A549 treated with Hydrocortisone at 1 μM for 4 hours (cell line): Measurements from ENCODE around the gene XRCC1. TPM values are rescaled to one million over a fixed set of nuclear protein-coding genes. Genes with fewer than 3 reads are reported as not detected.

Experiments
- total RNA-seq: library from RNA; stranded (reverse); fragments of 200-300 nt; extraction: Qiagen RNA extraction; gene quantifications from 5 replicates; pipeline ENCODE4 v1.2.3, GENCODE V29; 2022

Gene XRCC1, protein sequence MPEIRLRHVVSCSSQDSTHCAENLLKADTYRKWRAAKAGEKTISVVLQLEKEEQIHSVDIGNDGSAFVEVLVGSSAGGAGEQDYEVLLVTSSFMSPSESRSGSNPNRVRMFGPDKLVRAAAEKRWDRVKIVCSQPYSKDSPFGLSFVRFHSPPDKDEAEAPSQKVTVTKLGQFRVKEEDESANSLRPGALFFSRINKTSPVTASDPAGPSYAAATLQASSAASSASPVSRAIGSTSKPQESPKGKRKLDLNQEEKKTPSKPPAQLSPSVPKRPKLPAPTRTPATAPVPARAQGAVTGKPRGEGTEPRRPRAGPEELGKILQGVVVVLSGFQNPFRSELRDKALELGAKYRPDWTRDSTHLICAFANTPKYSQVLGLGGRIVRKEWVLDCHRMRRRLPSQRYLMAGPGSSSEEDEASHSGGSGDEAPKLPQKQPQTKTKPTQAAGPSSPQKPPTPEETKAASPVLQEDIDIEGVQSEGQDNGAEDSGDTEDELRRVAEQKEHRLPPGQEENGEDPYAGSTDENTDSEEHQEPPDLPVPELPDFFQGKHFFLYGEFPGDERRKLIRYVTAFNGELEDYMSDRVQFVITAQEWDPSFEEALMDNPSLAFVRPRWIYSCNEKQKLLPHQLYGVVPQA
- 25.4 to 29.3 TPM (median 28.2 TPM) in 5 replicates for total RNA-seq

DNA sequence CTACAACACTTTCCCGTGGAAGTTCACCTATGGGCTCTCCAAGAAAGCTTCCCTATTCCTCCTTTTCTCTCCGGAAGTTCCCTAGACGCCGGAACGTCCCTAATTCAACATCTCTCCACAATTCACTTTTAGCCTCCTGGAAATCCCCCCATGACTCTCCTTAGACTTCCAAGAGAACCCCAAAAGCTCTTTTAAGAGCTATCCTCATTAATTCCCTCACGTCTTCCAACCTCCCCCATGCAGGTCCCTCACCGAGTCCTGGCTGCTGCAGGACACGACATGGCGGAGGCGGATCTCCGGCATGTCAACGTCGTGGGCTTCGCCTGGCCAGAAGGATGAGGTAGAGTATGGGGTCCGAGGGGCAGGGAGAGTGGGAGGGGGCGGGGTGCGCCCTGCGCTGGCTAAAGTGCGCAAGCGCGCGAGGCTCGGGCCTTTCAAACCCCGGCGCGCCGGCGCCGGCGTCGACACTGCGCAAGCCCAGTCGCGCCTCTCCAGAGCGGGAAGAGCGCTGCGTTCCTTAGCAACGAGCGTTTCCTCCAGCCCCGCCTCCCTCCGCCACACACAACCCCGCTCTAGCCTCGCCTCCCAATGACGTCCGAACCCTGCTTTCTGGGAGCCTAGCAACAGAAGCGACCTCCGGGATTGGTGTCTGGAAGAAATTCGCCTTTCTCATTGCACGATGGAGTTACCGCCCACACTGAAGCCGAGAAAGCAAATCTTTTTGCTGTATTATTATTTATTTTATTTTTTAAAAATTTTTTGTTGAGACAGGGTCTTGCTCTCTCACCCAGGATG, at the start of gene XRCC1, which contains the start of gene PINLYP:
Gene XRCC1, minus strand, starts transcription at position 372 of the 795 bp plus-strand sequence. Its CDS starts 69 bp downstream, at position 303.
Gene PINLYP, plus strand, starts transcription at position 646 of the 795 bp plus-strand sequence. CDS start 1,391 bp downstream, outside the sequence.

DNA sequence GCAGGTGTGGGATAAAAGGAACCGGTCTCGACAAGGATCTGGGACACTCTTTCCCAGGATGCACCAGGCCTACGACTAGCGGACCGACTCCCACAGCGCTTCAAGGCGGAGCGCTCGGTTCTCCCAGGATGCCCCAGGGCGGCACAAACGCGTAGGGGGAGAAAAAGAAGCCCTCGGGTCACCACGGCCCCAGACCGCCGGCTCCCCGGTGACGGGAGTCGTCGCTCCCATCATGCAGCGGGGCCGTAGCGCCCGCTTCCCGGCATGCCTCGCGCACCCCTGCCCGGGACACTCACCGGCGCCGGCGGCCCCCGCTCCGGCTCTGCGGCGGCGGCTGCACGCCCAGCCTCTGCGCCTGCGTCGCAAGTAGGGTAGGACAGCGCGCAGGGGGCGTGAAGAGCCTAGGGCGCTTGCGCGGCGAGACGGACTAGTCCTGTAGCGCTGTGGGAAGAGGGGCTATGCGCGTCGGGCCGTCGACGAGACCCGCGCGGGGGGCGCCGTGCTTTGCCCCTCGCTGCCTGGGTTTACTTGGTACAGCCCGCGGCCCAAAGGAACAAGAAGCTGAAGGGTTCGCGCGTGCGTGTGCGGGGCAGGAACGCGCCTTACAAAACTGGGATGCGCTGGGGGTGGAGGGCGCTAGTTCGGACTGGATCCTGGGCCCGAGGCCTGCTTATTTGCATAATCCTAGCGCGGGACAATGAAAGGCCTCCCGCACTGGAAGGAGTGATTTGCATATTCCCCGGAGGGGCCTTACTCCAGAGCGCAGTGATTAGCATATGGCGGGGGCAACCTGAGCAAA, 44.1 kb upstream of the XRCC1 start, which contains the start of gene ZNF428:
Gene ZNF428, minus strand, starts transcription at position 368 of the 799 bp plus-strand sequence. CDS start 5,325 bp downstream, outside the sequence.

DNA sequence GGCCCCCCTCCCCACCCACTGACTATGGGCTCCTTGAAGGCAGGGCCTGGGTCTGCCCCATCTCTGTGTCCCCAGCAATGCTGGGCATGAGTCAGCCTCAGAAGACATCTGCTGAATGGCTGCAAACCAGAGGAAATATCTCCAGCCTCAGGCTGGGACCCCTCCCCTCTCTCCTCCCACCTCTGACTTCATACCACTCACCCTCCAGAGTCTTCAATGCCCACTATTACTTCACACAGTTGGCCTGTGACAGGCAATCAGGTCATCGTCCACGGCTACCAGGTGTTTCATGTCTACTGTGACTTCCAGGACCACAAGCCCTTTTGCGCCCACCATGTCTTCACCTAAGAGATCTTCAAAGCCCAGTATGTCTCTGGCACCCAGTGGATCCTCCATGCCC, 36.5 kb upstream of the XRCC1 start, which contains the start of gene SRRM5:
Gene SRRM5, plus strand, starts transcription at position 301 of the 400 bp plus-strand sequence. Its CDS starts 34 bp downstream, at position 335.

DNA sequence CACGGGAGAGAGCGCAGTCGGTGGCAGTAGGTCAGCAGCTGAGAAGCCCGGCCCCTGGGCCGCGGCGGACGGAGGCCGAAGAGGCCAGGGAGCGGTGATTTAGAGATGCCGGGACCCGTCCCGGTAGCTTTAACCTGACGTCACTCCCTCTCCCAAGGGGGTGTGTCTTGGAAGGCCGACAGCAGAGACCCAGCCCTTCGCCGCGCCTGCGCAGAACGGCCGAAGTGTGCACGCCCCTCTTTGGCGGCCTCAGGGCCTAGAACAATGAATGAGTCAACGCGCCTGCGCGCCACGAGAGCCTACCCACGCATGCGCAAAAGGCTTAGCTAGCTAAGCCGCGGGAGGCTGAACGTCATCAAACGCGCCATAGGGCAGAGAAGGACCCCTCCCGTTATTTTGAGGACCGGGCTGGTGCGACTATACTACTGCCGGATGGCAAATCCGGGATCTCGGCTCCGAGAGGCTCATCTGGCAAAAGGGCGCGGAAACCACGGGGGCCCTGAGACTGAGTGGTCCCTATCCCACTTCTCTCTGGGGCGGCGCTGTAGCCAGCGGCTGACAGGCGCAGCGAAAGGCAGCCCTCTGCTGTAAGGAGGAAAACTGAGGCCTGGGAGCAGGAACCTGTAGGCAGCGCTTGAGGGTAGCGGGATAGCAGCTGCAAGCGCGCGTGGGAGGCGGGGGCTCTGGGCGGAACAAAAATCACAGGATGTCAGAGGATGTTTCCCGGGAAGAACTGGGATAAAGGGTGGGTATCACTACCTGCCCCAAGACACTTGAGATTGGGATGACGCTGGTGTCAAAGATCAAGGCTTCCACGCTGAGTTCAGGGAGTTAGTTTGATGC, 20.9 kb upstream of the XRCC1 start, which contains the start of the genes IRGQ and ZNF576:
Gene IRGQ, minus strand, starts transcription at position 136 of the 843 bp plus-strand sequence. CDS start 796 bp downstream, outside the sequence.
Gene ZNF576, plus strand, starts transcription at position 597 of the 843 bp plus-strand sequence. CDS start 514 bp downstream, outside the sequence.

DNA sequence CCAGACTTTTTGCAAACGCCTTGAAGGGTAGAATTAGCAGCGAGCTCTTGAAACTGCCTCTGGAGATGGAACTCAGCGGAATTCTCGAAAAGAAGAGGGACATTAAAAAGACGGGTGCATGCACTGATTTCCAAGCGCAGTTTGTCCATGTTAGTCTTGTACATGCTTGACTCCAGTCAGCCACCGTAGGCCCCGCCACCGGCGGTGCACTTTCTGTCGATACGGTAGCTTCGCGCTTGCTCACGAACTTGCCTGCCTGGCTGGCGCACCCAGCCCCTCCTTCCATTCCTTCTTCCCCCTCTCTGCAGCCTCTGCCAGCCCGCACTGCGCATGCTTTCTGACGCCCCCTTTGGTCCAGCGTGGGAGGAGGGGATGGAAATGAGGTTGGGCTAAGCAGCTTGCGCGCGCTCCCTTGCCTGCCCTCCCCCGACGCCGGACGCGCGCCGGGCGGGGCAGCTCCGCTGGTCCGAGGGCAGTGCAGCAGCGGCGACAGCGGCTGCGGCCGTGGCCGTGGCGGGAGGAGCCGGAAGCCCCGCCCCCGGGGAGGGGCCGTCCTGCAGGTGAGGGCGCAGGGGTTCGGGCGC, 42.3 kb downstream of the XRCC1 start, which contains the start of gene ZNF575:
Gene ZNF575, plus strand, starts transcription at position 227 of the 584 bp plus-strand sequence. CDS start 1,235 bp downstream, outside the sequence.

DNA sequence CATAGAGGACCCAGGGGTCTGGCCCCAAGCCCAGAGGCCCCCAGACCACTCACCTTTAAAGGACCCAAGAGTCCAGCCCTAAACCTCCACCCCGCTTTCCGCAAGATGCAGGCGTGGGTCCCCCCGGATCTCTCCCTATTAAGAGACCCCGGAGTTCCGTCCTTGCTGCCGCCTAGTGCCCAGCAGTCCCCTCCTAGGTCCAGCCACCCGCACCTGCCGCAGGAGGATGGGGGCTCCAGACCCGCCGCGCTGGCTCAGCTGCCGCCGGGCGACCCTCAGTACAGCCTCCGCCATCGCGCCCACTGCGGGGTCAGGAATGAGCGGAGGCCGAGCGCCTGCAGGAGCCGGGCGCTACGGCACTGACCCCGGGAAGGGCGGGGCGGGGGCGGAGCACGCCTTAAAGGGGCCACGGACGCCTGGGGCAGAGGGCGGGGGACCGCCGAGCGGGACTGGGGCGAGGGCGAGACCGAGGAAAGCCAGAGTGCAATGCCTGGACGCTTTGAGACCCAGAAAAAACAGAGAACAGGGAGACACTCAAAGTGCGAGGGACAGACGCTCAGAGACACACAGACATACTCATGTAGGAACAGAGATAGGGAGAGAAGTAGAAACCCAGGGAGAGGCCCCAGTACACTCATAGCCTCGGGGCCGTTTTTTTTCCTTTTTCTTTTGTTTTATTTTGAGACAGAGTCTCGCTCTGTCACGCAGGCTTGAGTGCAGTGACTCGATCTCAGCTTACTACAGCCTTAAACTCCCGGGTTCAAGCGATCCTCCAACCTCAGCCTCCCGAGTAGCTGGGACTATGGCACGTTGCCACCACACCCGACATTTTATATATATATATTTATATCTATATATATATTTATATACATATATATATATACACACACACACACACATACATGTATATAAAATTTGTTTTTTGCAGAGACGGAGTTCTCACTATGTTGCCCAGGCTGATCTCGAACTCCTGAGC, 48.2 kb downstream of the XRCC1 start, which contains the start of gene ETHE1:
Gene ETHE1, minus strand, starts transcription at position 318 of the 976 bp plus-strand sequence. Its CDS starts 24 bp downstream, at position 294.

DNA sequence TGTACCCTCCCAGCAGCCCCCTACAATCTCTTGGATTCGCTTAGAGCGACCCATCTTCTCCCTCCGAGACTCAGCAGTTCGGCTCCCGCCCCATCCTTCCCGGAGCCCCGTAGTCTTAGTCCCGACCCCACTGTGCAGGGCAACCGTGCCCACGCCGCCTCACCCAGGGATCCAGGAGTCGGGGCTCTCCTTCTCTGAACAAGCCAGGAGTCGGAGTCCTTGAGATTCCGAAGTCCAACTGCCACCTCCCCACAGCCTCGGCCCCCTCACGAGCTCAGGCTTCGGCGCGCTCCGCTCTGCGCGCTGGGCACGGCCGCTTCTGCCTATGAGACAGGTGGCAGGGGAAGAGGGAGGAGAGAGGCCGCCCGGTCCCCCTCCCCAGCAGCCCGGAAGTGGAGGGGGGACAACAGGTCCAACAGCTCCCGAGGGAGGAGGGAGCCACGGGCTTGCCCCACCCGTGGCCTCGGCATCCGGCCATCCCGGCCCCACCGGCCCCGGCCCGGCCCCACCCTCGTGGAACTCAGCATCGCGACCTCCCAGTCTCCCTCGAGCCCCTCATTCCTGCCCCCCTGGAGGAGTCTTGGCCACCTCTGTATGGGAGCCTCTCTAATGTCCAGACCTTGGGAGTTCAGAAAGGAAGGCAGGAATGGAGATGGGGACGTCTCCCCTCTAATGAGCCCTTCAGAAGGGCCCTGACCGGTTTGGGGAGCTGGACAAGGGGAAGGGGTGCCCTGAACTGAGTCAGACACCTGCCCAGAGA, 70.7 kb downstream of the XRCC1 start, which contains the start of gene PHLDB3:
Gene PHLDB3, minus strand, starts transcription at position 321 of the 760 bp plus-strand sequence. CDS start 628 bp downstream, outside the sequence.

Other genes starting within 250 kb of the XRCC1 start
- gene CD177, start 221.8 kb downstream of the XRCC1 start, total RNA-seq = 0.07 to 0.11 TPM (median 0.08 TPM) in 4 of 5 replicates, not detected in the other
- gene TEX101, start 160.6 kb downstream of the XRCC1 start, total RNA-seq = not detected in 5 replicates
- gene LYPD3, start 109.9 kb downstream of the XRCC1 start, total RNA-seq = 0.27 to 0.63 TPM (median 0.30 TPM) in 5 replicates
- gene PHLDB3, start 70.8 kb downstream of the XRCC1 start, total RNA-seq = 7.3 to 11.0 TPM (median 8.8 TPM) in 5 replicates
- gene ETHE1, start 48.3 kb downstream of the XRCC1 start, total RNA-seq = 39.8 to 51.9 TPM (median 49.4 TPM) in 5 replicates
- 1.3 to 2.1 TPM (median 2.0 TPM) in 5 replicates for gene ZNF575, start 42.3 kb downstream of the XRCC1 start, total RNA-seq
- gene PINLYP, start 274 bp upstream of the XRCC1 start, total RNA-seq = 0.09 to 0.67 TPM (median 0.19 TPM) in 4 of 5 replicates, not detected in the other
- 4.8 to 7.7 TPM (median 5.9 TPM) in 5 replicates for gene IRGQ, start 20.6 kb upstream of the XRCC1 start, total RNA-seq
- 12.8 to 21.4 TPM (median 19.3 TPM) in 5 replicates for gene ZNF576, start 21.1 kb upstream of the XRCC1 start, total RNA-seq
- 0.71 to 0.94 TPM (median 0.84 TPM) in 5 replicates for gene SRRM5, start 36.6 kb upstream of the XRCC1 start, total RNA-seq
- gene ZNF428, start 44.1 kb upstream of the XRCC1 start, total RNA-seq = 41.8 to 62.6 TPM (median 62.3 TPM) in 5 replicates
- gene CADM4, start 64.3 kb upstream of the XRCC1 start, total RNA-seq = 7.7 to 11.6 TPM (median 8.9 TPM) in 5 replicates
- gene PLAUR, start 94.6 kb upstream of the XRCC1 start, total RNA-seq = 59.0 to 67.2 TPM (median 63.7 TPM) in 5 replicates
- not detected in 5 replicates for gene IRGC, start 140.5 kb upstream of the XRCC1 start, total RNA-seq
- 49.2 to 64.3 TPM (median 55.9 TPM) in 5 replicates for gene SMG9, start 179.4 kb upstream of the XRCC1 start, total RNA-seq
- 42.2 to 55.5 TPM (median 53.1 TPM) in 5 replicates for gene KCNN4, start 205.4 kb upstream of the XRCC1 start, total RNA-seq
- gene LYPD5, start 226.9 kb upstream of the XRCC1 start, total RNA-seq = 0.11 to 0.39 TPM (median 0.18 TPM) in 5 replicates